GM18505 (cell line): ENCODE data around the gene SLC26A1.

Experiments
- ATAC-seq: cut with Tn5 transposase; IDR thresholded peaks from one replicate; pipeline ENCODE4 v1.9.1; 2021; ENCODE audit not compliant: unreplicated experiment
- POLR2A ChIP-seq: IDR thresholded peaks from 4 replicates; pipeline ENCODE4 v1.6.1; 2011; ENCODE audit warnings: borderline replicate concordance; ENCODE audit not compliant: insufficient read depth, insufficient read length; ENCODE audit errors: extremely low read depth

Gene SLC26A1, protein sequence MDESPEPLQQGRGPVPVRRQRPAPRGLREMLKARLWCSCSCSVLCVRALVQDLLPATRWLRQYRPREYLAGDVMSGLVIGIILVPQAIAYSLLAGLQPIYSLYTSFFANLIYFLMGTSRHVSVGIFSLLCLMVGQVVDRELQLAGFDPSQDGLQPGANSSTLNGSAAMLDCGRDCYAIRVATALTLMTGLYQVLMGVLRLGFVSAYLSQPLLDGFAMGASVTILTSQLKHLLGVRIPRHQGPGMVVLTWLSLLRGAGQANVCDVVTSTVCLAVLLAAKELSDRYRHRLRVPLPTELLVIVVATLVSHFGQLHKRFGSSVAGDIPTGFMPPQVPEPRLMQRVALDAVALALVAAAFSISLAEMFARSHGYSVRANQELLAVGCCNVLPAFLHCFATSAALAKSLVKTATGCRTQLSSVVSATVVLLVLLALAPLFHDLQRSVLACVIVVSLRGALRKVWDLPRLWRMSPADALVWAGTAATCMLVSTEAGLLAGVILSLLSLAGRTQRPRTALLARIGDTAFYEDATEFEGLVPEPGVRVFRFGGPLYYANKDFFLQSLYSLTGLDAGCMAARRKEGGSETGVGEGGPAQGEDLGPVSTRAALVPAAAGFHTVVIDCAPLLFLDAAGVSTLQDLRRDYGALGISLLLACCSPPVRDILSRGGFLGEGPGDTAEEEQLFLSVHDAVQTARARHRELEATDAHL

DNA sequence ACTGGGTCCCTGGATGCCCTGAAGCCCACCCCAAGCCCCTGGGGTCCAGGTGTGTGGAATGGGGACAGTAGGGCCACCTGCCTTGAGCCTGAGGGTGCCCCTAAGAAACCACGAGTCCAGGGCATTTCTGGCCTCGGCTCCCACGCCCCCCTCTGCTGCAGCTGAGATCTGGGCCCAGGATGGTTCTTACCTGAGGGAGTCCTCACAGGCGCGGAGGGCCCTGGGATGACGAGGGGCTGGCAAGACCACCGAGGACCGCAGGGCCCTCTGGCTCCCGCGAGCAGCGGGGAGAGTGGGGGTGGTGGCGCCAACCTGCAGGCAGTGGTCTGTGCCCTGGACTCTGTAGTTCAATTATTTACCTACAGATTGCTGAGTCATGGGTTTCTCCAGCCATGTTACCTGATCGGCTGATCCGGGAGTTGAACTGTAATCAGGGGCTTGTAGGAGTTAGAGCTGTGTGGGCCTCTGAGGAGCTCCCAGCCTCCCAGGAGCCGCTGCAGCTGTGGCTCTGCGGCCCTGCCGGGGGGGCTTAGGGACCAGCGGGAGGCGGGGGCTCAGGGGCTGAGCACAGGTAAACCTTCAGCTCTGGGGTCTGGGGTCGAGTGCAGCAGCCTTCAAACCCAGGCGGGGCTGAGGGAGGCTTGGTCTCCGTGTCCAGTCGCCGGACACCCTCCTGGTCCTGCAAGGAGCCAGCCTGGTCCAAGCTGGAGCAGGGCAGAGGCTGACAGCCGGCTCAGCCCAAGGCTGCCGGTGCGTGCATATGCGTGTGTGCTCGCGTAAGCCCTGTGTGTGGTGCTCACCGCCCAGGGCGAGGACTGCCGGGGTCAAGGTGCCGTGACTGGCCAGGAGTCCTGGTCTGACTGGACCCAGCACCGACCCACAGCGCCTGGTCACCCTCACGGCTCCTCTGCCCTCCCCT is at the start of gene SLC26A1:
Gene SLC26A1, minus strand, starts transcription at position 294 of the 919 bp plus-strand sequence. CDS start 1,701 bp downstream, outside the sequence.
- ATAC-seq, result no peak
- no peak for TF ChIP-seq POLR2A

- TF ChIP-seq POLR2A, result no peak
- no peak for ATAC-seq
These were observed 49.3 kb upstream of the SLC26A1 start for GRCh38 chr4:1042352-1043055.

GRCh38 chr4:1041936-1042330 is 48.7 kb upstream of the SLC26A1 start:
- no peak for ATAC-seq
- no peak for TF ChIP-seq POLR2A

DNA sequence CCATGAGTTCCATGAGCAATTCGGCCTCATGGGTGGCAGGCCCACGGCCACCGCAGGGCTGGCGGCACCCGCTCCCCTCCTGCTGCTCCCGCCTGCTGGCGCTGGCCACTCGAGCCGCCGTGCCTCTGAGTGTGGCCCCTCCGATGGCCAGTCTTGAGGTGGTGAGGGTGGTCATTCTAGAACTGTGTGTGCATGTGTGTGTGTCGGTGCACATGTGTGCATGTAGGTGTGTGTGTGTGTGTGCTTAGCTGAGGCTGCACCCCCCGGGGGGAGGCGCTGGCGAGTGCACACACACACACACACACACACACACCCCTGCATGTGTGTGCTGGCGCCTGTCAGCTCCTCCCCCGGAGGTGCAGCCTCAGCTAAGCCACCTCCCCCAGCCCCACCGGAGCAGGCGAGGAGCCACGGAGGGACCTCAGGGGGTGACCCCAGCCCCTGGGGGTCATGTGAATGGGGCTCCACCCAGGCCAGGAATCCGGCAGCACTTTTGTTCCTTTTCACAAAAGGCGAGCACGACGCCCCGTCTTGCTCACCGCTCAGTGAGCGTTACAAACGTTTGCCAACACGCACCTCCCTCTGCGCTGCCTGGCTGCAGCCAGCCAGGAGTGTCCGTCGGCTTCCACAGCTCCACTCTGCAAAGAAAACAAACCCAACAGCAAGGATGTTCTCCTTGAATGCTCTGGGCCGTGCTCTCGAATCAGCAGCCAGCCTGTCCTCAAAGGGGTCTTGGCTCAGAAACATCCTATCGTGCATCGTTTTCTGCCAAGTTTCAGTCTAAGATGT is 48.1 kb upstream of the SLC26A1 start:
- no peak for TF ChIP-seq POLR2A
- ATAC-seq, result no peak

- ATAC-seq, result no peak
- no peak for TF ChIP-seq POLR2A
These were observed 47.3 kb upstream of the SLC26A1 start for GRCh38 chr4:1040344-1041146.

- no peak for ATAC-seq
- no peak for TF ChIP-seq POLR2A
These were observed 46.5 kb upstream of the SLC26A1 start for GRCh38 chr4:1039493-1040343.

- TF ChIP-seq POLR2A, result no peak
- ATAC-seq, result no peak
These were observed 45.8 kb upstream of the SLC26A1 start for GRCh38 chr4:1038948-1039492.

- no peak for ATAC-seq
These were observed 44.0 kb upstream of the SLC26A1 start for GRCh38 chr4:1036976-1037810.

DNA sequence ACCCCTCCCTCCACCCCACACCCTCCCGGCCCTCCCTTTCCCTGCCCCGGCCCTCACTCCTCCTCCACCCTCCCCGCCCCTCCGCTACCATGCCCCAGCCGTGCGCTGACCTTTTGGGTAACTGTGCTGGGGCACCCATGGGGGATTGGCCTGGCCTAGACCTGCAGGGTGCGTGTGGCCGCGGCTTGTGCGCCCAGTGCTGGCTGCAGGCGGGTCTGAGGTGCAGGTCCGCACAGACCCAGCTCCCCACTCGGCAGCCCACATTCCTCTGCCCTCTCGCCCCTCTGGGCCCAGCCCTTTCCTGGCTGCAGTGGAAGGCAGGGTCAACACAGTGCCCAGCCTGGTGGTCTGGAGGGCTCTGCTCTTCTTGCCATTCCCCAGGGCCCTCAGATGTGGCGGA is 42.9 kb upstream of the SLC26A1 start:
- no peak for TF ChIP-seq POLR2A
- ATAC-seq, result no peak

More at GRCh38 chr4:1036976-1037810, 44.0 kb upstream of the SLC26A1 start:
- TF ChIP-seq POLR2A, result no peak
